ENCODE data around the gene TNFAIP3. TPM values are rescaled to one million over a fixed set of nuclear protein-coding genes. Genes with fewer than 3 reads are reported as not detected.

Gene TNFAIP3
- total RNA-seq, 2 experiments from 2014 or later, result 3,816 to 3,885 TPM

GRCh38 chr6:137852346-137852745 is 14.7 kb upstream of the TNFAIP3 start:
- Mint-ChIP-seq H3K27ac (no peak overlapping the region), H3K36me3 (ENCODE audit: low read depth) (peaks cover 33% of the 10 kb centered on the region)
- POLR2A ChIA-PET, result interaction anchor here (1.0 kb wide), 1 partner anchor 14 kb away, joined by 4 read pairs; the partner anchor contains the start of gene TNFAIP3

GRCh38 chr6:137852811-137853210 is 14.2 kb upstream of the TNFAIP3 start:
- Histone ChIP-seq H3K9me3 (ENCODE audit: control insufficient read depth in 1 of 2, insufficient read depth in 1 of 2, low read length in 2 of 2) (no peaks in the 10 kb centered on the region), H3K36me3 (ENCODE audit: insufficient read depth, low read length) (no peaks in the 10 kb centered on the region), H3K27ac (ENCODE audit: low read depth in 1 of 2, low read length in 2 of 2) (no peak overlapping the region), H3K27me3 (ENCODE audit: control insufficient read depth in 1 of 2, insufficient read depth in 2 of 2, low read length in 2 of 2) (no peaks in the 10 kb centered on the region), H3K4me3 (ENCODE audit: low read length) (no peak overlapping the region), H3K4me1 (ENCODE audit: insufficient read depth, low read length) (no peaks in the 10 kb centered on the region)
- no peak for ATAC-seq (ENCODE audit: poor library complexity)
- peaks cover 3% of the 10 kb centered on the region for H3K9me3 Mint-ChIP-seq
- peaks cover 37% of the 10 kb centered on the region for H3K36me3 Mint-ChIP-seq (ENCODE audit: low read depth)
- intact Hi-C loops (cut with DNase I, micrococcal nuclease), result no loop called here
- no peak for TF ChIP-seq CTCF (IDR thresholded peaks at IDR 0.05)
- ChIA-PET POLR2A (interaction anchor here (1.0 kb wide), 1 partner anchor 14 kb away, joined by 4 read pairs; the partner anchor contains the start of gene TNFAIP3), CTCF (interaction anchor here (0.7 kb wide), 1 partner anchor 29 kb away, joined by 5 read pairs; no protein-coding TSS in a partner anchor)
- no peak overlapping the region for H3K4me3 Mint-ChIP-seq
- no peak for DNase-seq
- no peaks in the 10 kb centered on the region for H3K4me1 Mint-ChIP-seq (ENCODE audit: low read depth)
- no peaks in the 10 kb centered on the region for H3K27me3 Mint-ChIP-seq
- no peak overlapping the region for H3K27ac Mint-ChIP-seq

More at GRCh38 chr6:137852346-137852745, 14.7 kb upstream of the TNFAIP3 start:
- no peak overlapping the region for H3K4me3 ChIP-seq (ENCODE audit: low read length)
- no peaks in the 10 kb centered on the region for H3K4me1 ChIP-seq (ENCODE audit: insufficient read depth, low read length)
- H3K4me1 Mint-ChIP-seq (ENCODE audit: low read depth), result no peaks in the 10 kb centered on the region
- DNase-seq, result no peak
- no peak overlapping the region for H3K4me3 Mint-ChIP-seq
- no peaks in the 10 kb centered on the region for H3K9me3 ChIP-seq (ENCODE audit: control insufficient read depth in 1 of 2, insufficient read depth in 1 of 2, low read length in 2 of 2)
- peaks cover 3% of the 10 kb centered on the region for H3K9me3 Mint-ChIP-seq
- no peaks in the 10 kb centered on the region for H3K27me3 ChIP-seq (ENCODE audit: control insufficient read depth in 1 of 2, insufficient read depth in 2 of 2, low read length in 2 of 2)
- intact Hi-C loops (cut with DNase I, micrococcal nuclease), result no loop called here
- TF ChIP-seq CTCF (IDR thresholded peaks at IDR 0.05), result no peak
- H3K27ac ChIP-seq (ENCODE audit: low read depth in 1 of 2, low read length in 2 of 2), result no peak overlapping the region
- no peak for ATAC-seq (ENCODE audit: poor library complexity)
- CTCF ChIA-PET, result interaction anchor here (1.2 kb wide), 1 partner anchor 19 kb away, joined by 4 read pairs; no protein-coding TSS in a partner anchor
- H3K36me3 ChIP-seq (ENCODE audit: insufficient read depth, low read length), result no peaks in the 10 kb centered on the region
- H3K27me3 Mint-ChIP-seq, result no peaks in the 10 kb centered on the region

- Histone ChIP-seq H3K27me3 (ENCODE audit: control insufficient read depth in 1 of 2, insufficient read depth in 2 of 2, low read length in 2 of 2) (no peaks in the 10 kb centered on the region), H3K4me3 (ENCODE audit: low read length) (no peak overlapping the region), H3K9me3 (ENCODE audit: control insufficient read depth in 1 of 2, insufficient read depth in 1 of 2, low read length in 2 of 2) (no peaks in the 10 kb centered on the region), H3K4me1 (ENCODE audit: insufficient read depth, low read length) (no peaks in the 10 kb centered on the region), H3K27ac (ENCODE audit: low read depth in 1 of 2, low read length in 2 of 2) (no peak overlapping the region), H3K36me3 (ENCODE audit: insufficient read depth, low read length) (no peaks in the 10 kb centered on the region)
- Mint-ChIP-seq H3K36me3 (ENCODE audit: low read depth) (peaks cover 42% of the 10 kb centered on the region), H3K4me1 (ENCODE audit: low read depth) (no peaks in the 10 kb centered on the region), H3K4me3 (no peak overlapping the region), H3K27me3 (no peaks in the 10 kb centered on the region), H3K9me3 (peaks cover 3% of the 10 kb centered on the region), H3K27ac (no peak overlapping the region)
- ATAC-seq (ENCODE audit: poor library complexity) (no peak), DNase-seq (peak in 1 of 14 experiments; percentile 32)
- intact Hi-C loops (cut with DNase I, micrococcal nuclease), result no loop called here
- POLR2A ChIA-PET, result interaction anchor here (1.0 kb wide), 1 partner anchor 13 kb away, joined by 4 read pairs; the partner anchor contains the start of gene TNFAIP3
- no peak for TF ChIP-seq CTCF (IDR thresholded peaks at IDR 0.05)
- CTCF ChIA-PET, result interaction anchor here (0.7 kb wide), 1 partner anchor 30 kb away, joined by 5 read pairs; no protein-coding TSS in a partner anchor
Observed at GRCh38 chr6:137853569-137854213, 13.4 kb upstream of the TNFAIP3 start.

Measured in CD4-positive, alpha-beta T cell (primary cell).